Measurements from ENCODE around the gene MMAB.

The MMAB gene

GRCh38 chr12:109559601-109560000 lies 13.7 kb downstream of the MMAB start:
- Mint-ChIP-seq H3K9me3 (no peaks in the 10 kb centered on the region), H3K36me3 (ENCODE audit: low read depth) (peaks cover 17% of the 10 kb centered on the region), H3K27ac (no peak overlapping the region), H3K4me1 (no peaks in the 10 kb centered on the region), H3K4me3 (no peak overlapping the region), H3K27me3 (ENCODE audit: low read depth) (peaks cover 8% of the 10 kb centered on the region)
- TF ChIP-seq CTCF (IDR thresholded peaks at IDR 0.05; ENCODE audit: unreplicated experiment in 3 of 3) = no peak

GRCh38 chr12:109559200-109559505 lies 14.2 kb downstream of the MMAB start:
- H3K4me3 Mint-ChIP-seq = no peak overlapping the region
- TF ChIP-seq CTCF (IDR thresholded peaks at IDR 0.05; ENCODE audit: unreplicated experiment in 3 of 3) = no peak
- no peaks in the 10 kb centered on the region for H3K9me3 Mint-ChIP-seq
- no peak overlapping the region for H3K27ac Mint-ChIP-seq
- H3K27me3 Mint-ChIP-seq (ENCODE audit: low read depth) = peaks cover 12% of the 10 kb centered on the region
- no peaks in the 10 kb centered on the region for H3K4me1 Mint-ChIP-seq
- peaks cover 17% of the 10 kb centered on the region for H3K36me3 Mint-ChIP-seq (ENCODE audit: low read depth)

GRCh38 chr12:109558374-109559199 lies 14.7 kb downstream of the MMAB start:
- peaks cover 17% of the 10 kb centered on the region for H3K36me3 Mint-ChIP-seq (ENCODE audit: low read depth)
- TF ChIP-seq CTCF (IDR thresholded peaks at IDR 0.05; ENCODE audit: unreplicated experiment in 3 of 3) = no peak

GRCh38 chr12:109557805-109558204 lies 15.5 kb downstream of the MMAB start:
- Mint-ChIP-seq H3K36me3 (ENCODE audit: low read depth) (peaks cover 17% of the 10 kb centered on the region), H3K4me1 (no peaks in the 10 kb centered on the region), H3K9me3 (no peaks in the 10 kb centered on the region), H3K27ac (no peak overlapping the region), H3K27me3 (ENCODE audit: low read depth) (peaks cover 19% of the 10 kb centered on the region), H3K4me3 (no peak overlapping the region)
- TF ChIP-seq CTCF (IDR thresholded peaks at IDR 0.05; ENCODE audit: unreplicated experiment in 3 of 3) = no peak

More at GRCh38 chr12:109558374-109559199, 14.7 kb downstream of the MMAB start:
- H3K9me3 Mint-ChIP-seq = no peaks in the 10 kb centered on the region
- peak overlapping the region in 1 of 3 experiments; percentile 16 for H3K27ac Mint-ChIP-seq
- no peak overlapping the region for H3K4me3 Mint-ChIP-seq
- H3K4me1 Mint-ChIP-seq = no peaks in the 10 kb centered on the region
- peaks cover 14% of the 10 kb centered on the region for H3K27me3 Mint-ChIP-seq (ENCODE audit: low read depth)

- TF ChIP-seq CTCF (IDR thresholded peaks at IDR 0.05; ENCODE audit: unreplicated experiment in 3 of 3) = no peak
- Mint-ChIP-seq H3K4me3 (no peak overlapping the region), H3K9me3 (no peaks in the 10 kb centered on the region), H3K36me3 (ENCODE audit: low read depth) (peaks cover 12% of the 10 kb centered on the region), H3K27me3 (ENCODE audit: low read depth) (peaks cover 25% of the 10 kb centered on the region), H3K27ac (no peak overlapping the region), H3K4me1 (no peaks in the 10 kb centered on the region)
Measured at GRCh38 chr12:109557200-109557599, 16.1 kb downstream of the MMAB start.

Measured in nephron (organoid).